ENCODE measurements around the gene APP. TPM values are rescaled to one million over a fixed set of nuclear protein-coding genes. Genes with fewer than 3 reads are reported as not detected.

Gene APP
- total RNA-seq, 1 donor from 2014 or later: 306 TPM

- H3K36me3 Mint-ChIP-seq: peaks cover 39% of the 10 kb centered on the region
- Histone ChIP-seq H3K4me1 (peaks cover 19% of the 10 kb centered on the region), H3K4me2 (no peak overlapping the region), H3K79me2 (ENCODE audit: low read depth) (peaks cover 100% of the 10 kb centered on the region), H3K4me3 (no peak overlapping the region), H4K20me1 (ENCODE audit: low read depth) (peaks cover 100% of the 10 kb centered on the region), H3K36me3 (no peaks in the 10 kb centered on the region), H3K27ac (no peak overlapping the region), H3K27me3 (no peaks in the 10 kb centered on the region), H3K9ac (no peak overlapping the region), H3F3A (ENCODE audit: low read depth) (no peaks in the 10 kb centered on the region), H2AFZ (replicated peaks) (no peak overlapping the region), H3K9me3 (ENCODE audit: low read depth) (no peaks in the 10 kb centered on the region)
- TF ChIP-seq CTCF (IDR thresholded peaks at IDR 0.05): no peak
- no peak for TF ChIP-seq EZH2phosphoT487 (IDR thresholded peaks at IDR 0.05)
- no peak for TF ChIP-seq EZH2 (IDR thresholded peaks at IDR 0.05)
- peaks cover 8% of the 10 kb centered on the region for H3K9me3 Mint-ChIP-seq
- H3K27ac Mint-ChIP-seq: no peak overlapping the region
- no peak overlapping the region for H3K4me3 Mint-ChIP-seq
- peaks cover 32% of the 10 kb centered on the region for H3K4me1 Mint-ChIP-seq
- H3K27me3 Mint-ChIP-seq (ENCODE audit: insufficient read depth, low read depth): no peaks in the 10 kb centered on the region
- no peak for DNase-seq (ENCODE audit: low spot score)
Observed at GRCh38 chr21:26127918-26128317, 42.7 kb downstream of the APP start.

GRCh38 chr21:26127073-26127814 is 43.3 kb downstream of the APP start:
- peaks cover 19% of the 10 kb centered on the region for H3K4me1 ChIP-seq
- no peak overlapping the region for H3K4me3 ChIP-seq
- Mint-ChIP-seq H3K36me3 (peaks cover 34% of the 10 kb centered on the region), H3K4me1 (peaks cover 32% of the 10 kb centered on the region), H3K27ac (no peak overlapping the region), H3K4me3 (no peak overlapping the region), H3K27me3 (ENCODE audit: insufficient read depth, low read depth) (no peaks in the 10 kb centered on the region), H3K9me3 (peaks cover 6% of the 10 kb centered on the region)
- DNase-seq (ENCODE audit: low spot score): no peak
- peaks cover 100% of the 10 kb centered on the region for H4K20me1 ChIP-seq (ENCODE audit: low read depth)
- no peaks in the 10 kb centered on the region for H3K27me3 ChIP-seq
- H3K79me2 ChIP-seq (ENCODE audit: low read depth): peaks cover 100% of the 10 kb centered on the region
- TF ChIP-seq EZH2phosphoT487 (IDR thresholded peaks at IDR 0.05): no peak
- TF ChIP-seq EZH2 (IDR thresholded peaks at IDR 0.05): no peak
- TF ChIP-seq CTCF (IDR thresholded peaks at IDR 0.05): no peak
- H3F3A ChIP-seq (ENCODE audit: low read depth): no peaks in the 10 kb centered on the region
- H3K27ac ChIP-seq: no peak overlapping the region
- H3K9ac ChIP-seq: no peak overlapping the region
- no peak overlapping the region for H2AFZ ChIP-seq (replicated peaks)
- H3K36me3 ChIP-seq: no peaks in the 10 kb centered on the region
- H3K4me2 ChIP-seq: no peak overlapping the region
- no peaks in the 10 kb centered on the region for H3K9me3 ChIP-seq (ENCODE audit: low read depth)

- H3K9ac ChIP-seq: no peak overlapping the region
- no peak for DNase-seq (ENCODE audit: low spot score)
- H3K4me2 ChIP-seq: no peak overlapping the region
- Mint-ChIP-seq H3K36me3 (peaks cover 31% of the 10 kb centered on the region), H3K9me3 (peaks cover 5% of the 10 kb centered on the region), H3K4me1 (peaks cover 32% of the 10 kb centered on the region), H3K4me3 (no peak overlapping the region), H3K27ac (no peak overlapping the region), H3K27me3 (ENCODE audit: insufficient read depth, low read depth) (no peaks in the 10 kb centered on the region)
- no peaks in the 10 kb centered on the region for H3F3A ChIP-seq (ENCODE audit: low read depth)
- no peak overlapping the region for H2AFZ ChIP-seq (replicated peaks)
- TF ChIP-seq EZH2 (IDR thresholded peaks at IDR 0.05): no peak
- no peak for TF ChIP-seq EZH2phosphoT487 (IDR thresholded peaks at IDR 0.05)
- TF ChIP-seq CTCF (IDR thresholded peaks at IDR 0.05): no peak
- no peak overlapping the region for H3K27ac ChIP-seq
- H3K9me3 ChIP-seq (ENCODE audit: low read depth): no peaks in the 10 kb centered on the region
- H3K4me3 ChIP-seq: no peak overlapping the region
- H3K36me3 ChIP-seq: no peaks in the 10 kb centered on the region
- H3K4me1 ChIP-seq: peaks cover 19% of the 10 kb centered on the region
- no peaks in the 10 kb centered on the region for H3K27me3 ChIP-seq
- peaks cover 99% of the 10 kb centered on the region for H4K20me1 ChIP-seq (ENCODE audit: low read depth)
- peaks cover 100% of the 10 kb centered on the region for H3K79me2 ChIP-seq (ENCODE audit: low read depth)
Observed at GRCh38 chr21:26126168-26126553, 44.4 kb downstream of the APP start.

All from neural progenitor cell (in vitro differentiated cells).